ENCODE data around the gene ERC2. TPM values are rescaled to one million over a fixed set of nuclear protein-coding genes. Genes with fewer than 3 reads are reported as not detected.
A peak's percentile ranks its signal among the peaks of the same experiment; 100 is the strongest.

The ERC2 gene
- total RNA-seq, 1 donor from 2014 or later, result not detected

DNA sequence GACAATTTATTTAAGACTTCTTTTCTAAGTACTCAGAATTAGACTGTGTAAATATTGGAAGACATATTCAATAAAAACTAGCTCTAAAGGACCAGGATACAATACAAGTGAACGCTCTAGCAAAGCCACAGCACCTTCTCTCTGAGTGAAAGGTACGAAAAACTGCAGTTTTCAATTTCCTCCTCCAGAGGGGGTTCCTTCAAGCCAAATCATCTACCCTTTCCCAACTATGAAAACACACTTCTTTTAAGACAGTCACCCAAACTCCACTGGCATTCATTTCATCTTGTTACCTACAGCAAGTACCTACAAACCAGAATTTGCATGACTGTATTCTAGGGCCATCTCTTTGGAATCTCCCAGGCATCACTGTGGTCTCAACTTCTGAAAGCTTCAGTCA is 165.8 kb downstream of the ERC2 start:
- Mint-ChIP-seq H3K9me3 (no peaks in the 10 kb centered on the region), H3K36me3 (ENCODE audit: low read depth) (no peaks in the 10 kb centered on the region), H3K4me1 (peaks cover 2% of the 10 kb centered on the region), H3K27me3 (peaks cover 3% of the 10 kb centered on the region), H3K27ac (no peak overlapping the region), H3K4me3 (no peak overlapping the region)
- DNase-seq, result no peak
- intact Hi-C loops (cut with micrococcal nuclease), result no loop called here

DNA sequence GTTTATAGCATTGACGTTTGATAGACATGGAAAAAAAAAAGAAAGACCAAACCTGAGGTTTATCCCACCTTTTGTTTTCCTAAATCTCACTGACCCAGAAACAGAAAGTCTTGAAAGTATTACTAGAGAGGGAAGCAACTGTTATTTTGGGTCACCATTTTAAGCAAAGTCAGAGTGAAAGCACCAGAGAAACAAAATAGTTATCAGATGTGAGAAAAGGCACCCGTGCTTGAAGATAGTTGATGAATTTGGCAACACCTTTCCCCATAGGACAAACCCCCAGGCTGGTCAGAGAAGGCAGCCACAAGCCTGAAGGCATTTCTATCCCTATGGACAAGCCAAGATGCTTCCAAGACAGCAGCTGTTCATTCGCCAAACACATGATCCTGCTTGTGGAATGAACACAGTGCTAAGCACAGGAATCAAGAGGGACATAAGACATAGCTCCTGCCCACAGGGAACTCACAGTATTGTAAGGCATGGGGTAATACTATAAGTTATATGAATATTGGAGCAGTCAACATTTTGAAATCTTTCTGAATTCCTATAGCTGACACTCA is 170.9 kb downstream of the ERC2 start:
- peaks cover 3% of the 10 kb centered on the region for H3K9me3 Mint-ChIP-seq
- H3K36me3 Mint-ChIP-seq (ENCODE audit: low read depth), result no peaks in the 10 kb centered on the region
- intact Hi-C loops (cut with micrococcal nuclease), result no loop called here
- H3K27ac Mint-ChIP-seq, result no peak overlapping the region
- peaks cover 2% of the 10 kb centered on the region for H3K27me3 Mint-ChIP-seq
- DNase-seq, result no peak
- H3K4me1 Mint-ChIP-seq, result peaks cover 4% of the 10 kb centered on the region
- no peak overlapping the region for H3K4me3 Mint-ChIP-seq

DNA sequence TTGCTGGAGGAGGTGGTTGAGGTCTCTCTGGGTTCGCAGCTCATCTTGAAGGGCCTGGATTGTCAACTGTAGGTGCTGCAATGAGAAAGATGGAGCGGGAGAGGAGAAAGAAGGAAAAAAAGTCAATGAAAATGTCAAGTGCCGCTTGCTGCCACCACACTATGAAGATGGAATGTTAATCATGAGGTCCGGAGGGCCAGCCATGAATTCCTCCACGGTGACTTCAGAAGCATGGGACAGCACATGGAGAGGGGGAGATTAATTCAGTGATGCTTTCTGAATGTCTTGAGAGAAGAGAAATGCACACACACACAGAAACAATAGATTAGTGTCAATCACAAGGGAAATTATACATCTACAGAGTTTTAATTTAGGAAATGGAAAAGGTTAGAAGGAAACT is 171.9 kb downstream of the ERC2 start:
- Mint-ChIP-seq H3K4me1 (peaks cover 6% of the 10 kb centered on the region), H3K27me3 (peaks cover 2% of the 10 kb centered on the region), H3K9me3 (peaks cover 3% of the 10 kb centered on the region), H3K4me3 (no peak overlapping the region), H3K27ac (no peak overlapping the region), H3K36me3 (ENCODE audit: low read depth) (no peaks in the 10 kb centered on the region)
- DNase-seq, result no peak
- intact Hi-C loops (cut with micrococcal nuclease), result no loop called here

DNA sequence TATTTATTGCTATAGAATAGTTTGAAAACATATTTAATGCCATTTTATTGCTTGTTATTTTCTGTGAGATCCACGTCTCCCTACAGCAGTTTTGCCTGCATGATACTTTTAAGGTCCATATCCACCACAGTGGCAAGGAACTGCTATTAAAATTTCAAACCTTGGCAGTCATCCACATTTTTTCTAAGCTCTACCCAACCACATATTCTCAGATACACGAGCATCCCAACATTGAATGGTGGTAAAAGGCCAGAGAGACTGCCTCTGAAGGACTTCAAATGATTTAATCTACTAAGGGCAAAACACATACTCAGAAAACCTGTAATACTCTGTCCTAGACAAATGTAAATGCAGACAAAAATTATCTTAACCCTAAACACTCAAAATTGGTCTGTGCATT is 173.1 kb downstream of the ERC2 start:
- Mint-ChIP-seq H3K36me3 (ENCODE audit: low read depth) (no peaks in the 10 kb centered on the region), H3K27me3 (no peaks in the 10 kb centered on the region), H3K4me3 (no peak overlapping the region), H3K9me3 (peaks cover 3% of the 10 kb centered on the region), H3K4me1 (peaks cover 13% of the 10 kb centered on the region), H3K27ac (no peak overlapping the region)
- no peak for DNase-seq
- intact Hi-C loops (cut with micrococcal nuclease), result no loop called here

DNA sequence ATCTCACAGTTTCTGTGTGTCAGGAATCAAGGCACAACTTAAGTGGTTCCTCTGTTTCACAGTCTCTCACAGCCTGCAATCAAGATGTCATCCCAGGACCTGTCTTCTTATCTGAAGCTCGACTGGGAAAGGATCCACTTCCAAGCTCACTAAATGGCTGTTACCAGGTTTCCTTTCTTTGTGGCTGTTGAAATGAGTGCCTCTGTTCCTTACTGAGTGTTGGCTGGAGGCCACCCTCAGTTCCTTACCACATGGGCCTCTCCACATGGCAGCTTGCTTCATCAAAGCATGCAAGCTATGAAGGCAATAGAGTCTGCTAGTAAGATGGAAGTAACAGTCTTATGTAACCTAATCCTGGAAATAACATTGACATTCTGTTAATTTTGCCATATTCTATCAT is 174.0 kb downstream of the ERC2 start:
- no peak for DNase-seq
- Mint-ChIP-seq H3K9me3 (peaks cover 3% of the 10 kb centered on the region), H3K4me3 (no peak overlapping the region), H3K36me3 (ENCODE audit: low read depth) (no peaks in the 10 kb centered on the region), H3K4me1 (peaks cover 19% of the 10 kb centered on the region), H3K27ac (no peak overlapping the region), H3K27me3 (no peaks in the 10 kb centered on the region)
- intact Hi-C loops (cut with micrococcal nuclease), result loop anchor here (5.0 kb wide), 1 partner anchor 162 kb away; no protein-coding TSS in a partner anchor

DNA sequence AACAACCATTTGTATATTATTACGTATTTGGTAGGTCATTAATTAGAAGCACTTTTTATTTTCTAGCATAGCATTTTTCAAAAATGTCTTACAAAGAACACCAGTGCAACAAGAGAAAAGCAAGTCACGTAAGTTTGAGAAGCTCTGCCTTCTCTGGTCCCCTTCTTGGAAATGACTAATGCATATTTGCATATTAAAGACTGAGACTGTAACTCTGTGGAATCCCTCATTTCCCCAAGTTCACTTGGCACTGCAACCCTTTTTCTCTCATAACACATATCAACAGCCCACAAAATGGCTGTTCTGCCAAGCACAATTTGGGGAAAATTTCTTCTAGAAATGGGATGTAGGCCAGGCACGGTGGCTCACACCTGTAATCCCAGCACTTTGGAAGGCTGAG is 176.3 kb downstream of the ERC2 start:
- no peak for DNase-seq
- no peaks in the 10 kb centered on the region for H3K36me3 Mint-ChIP-seq (ENCODE audit: low read depth)
- intact Hi-C loops (cut with micrococcal nuclease), result loop anchor here (5.0 kb wide), 1 partner anchor 160 kb away; no protein-coding TSS in a partner anchor
- H3K4me3 Mint-ChIP-seq, result peak overlapping the region; percentile 36
- H3K4me1 Mint-ChIP-seq, result peaks cover 22% of the 10 kb centered on the region
- no peaks in the 10 kb centered on the region for H3K27me3 Mint-ChIP-seq
- H3K9me3 Mint-ChIP-seq, result peaks cover 3% of the 10 kb centered on the region
- peak overlapping the region; percentile 67 for H3K27ac Mint-ChIP-seq

DNA sequence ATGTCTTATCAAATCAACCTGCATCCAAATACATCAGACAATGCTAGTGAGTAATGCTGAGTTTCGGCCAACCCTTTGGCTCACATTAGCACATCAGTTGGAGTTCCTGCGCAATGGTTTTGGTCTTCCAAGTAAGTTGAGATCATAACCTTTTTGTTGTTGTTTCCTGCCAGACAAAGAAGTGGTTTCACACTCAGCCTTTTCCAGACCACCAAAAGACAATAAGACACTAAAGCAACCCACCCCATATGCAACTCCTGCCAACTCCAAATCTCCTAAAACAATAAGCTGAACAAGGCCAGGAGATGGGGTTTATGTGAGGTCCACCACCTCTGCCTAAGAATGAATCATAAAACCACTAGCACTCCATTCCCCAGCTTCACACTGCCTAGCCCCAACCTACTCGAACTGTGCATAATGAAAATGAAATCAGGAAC is 177.0 kb downstream of the ERC2 start:
- H3K4me3 Mint-ChIP-seq, result peak overlapping the region; percentile 18
- peak overlapping the region; percentile 80 for H3K27ac Mint-ChIP-seq
- no peaks in the 10 kb centered on the region for H3K27me3 Mint-ChIP-seq
- H3K9me3 Mint-ChIP-seq, result peaks cover 3% of the 10 kb centered on the region
- intact Hi-C loops (cut with micrococcal nuclease), result loop anchor here (5.0 kb wide), 1 partner anchor 159 kb away; no protein-coding TSS in a partner anchor
- peaks cover 22% of the 10 kb centered on the region for H3K4me1 Mint-ChIP-seq
- H3K36me3 Mint-ChIP-seq (ENCODE audit: low read depth), result no peaks in the 10 kb centered on the region
- peak; percentile 70 for DNase-seq

DNA sequence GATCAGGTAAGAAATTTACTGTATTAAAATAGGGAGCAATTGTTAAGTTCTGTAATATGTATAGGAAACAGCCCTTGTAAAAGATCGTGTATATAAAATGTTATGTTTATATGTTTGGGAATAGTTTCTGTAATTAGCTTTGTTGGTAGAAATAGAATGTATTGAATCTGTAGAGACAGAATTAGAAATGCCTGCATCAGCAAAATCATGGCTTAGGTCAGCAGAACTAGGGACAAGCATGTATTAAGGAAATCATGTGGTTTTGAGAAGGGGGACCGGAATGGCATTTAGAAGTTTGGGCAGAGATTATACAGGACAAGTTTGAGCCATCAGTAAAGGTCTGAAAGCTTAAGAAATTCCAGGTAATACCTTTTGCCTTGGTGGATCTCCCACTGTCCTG is 177.9 kb downstream of the ERC2 start:
- Mint-ChIP-seq H3K4me3 (no peak overlapping the region), H3K9me3 (peaks cover 3% of the 10 kb centered on the region), H3K27ac (no peak overlapping the region), H3K36me3 (ENCODE audit: low read depth) (no peaks in the 10 kb centered on the region), H3K27me3 (peaks cover 2% of the 10 kb centered on the region), H3K4me1 (peaks cover 20% of the 10 kb centered on the region)
- intact Hi-C loops (cut with micrococcal nuclease), result loop anchor here (5.0 kb wide), 1 partner anchor 158 kb away; no protein-coding TSS in a partner anchor
- no peak for DNase-seq

DNA sequence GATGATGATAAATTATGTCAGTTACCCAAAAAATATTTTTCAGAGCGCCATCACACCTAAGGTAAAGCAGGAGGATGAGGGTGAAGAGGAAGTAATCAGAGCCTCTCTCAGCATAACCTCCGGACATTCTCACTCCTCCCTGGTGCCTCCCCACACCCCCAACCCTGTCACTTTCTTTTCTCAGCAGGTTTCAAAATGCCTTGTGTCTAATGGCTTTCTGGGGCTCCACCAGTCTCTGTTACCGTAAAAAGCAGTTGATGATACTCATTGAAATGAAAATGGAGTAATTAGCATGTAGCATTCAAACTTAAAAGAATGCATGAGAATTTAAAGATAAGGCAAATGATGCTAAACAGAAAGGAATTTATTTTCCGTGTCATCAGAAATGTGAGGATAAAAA is 180.0 kb downstream of the ERC2 start:
- intact Hi-C loops (cut with micrococcal nuclease), result no loop called here
- no peaks in the 10 kb centered on the region for H3K36me3 Mint-ChIP-seq (ENCODE audit: low read depth)
- peaks cover 20% of the 10 kb centered on the region for H3K4me1 Mint-ChIP-seq
- H3K4me3 Mint-ChIP-seq, result no peak overlapping the region
- H3K27ac Mint-ChIP-seq, result no peak overlapping the region
- H3K9me3 Mint-ChIP-seq, result peaks cover 3% of the 10 kb centered on the region
- peaks cover 9% of the 10 kb centered on the region for H3K27me3 Mint-ChIP-seq
- no peak for DNase-seq

DNA sequence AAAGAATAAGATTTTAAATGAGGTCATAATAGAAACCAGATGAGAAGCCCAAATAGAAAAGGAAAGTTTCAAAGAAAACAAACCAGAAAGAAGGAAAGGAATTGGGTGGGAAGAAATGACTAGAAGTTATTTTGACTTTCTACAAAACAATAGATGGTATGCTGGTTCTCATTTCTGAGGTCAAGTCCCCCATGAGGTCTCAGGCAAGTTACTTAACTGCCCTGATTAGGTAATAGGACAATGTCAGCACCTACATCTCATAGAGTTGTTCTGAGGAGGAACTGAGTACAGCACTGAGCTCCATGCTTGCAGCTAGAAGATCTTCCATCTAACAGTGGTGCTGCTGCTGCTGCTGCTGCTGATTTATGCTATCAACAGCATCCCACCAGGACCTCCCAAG is 185.9 kb downstream of the ERC2 start:
- DNase-seq, result no peak
- no peaks in the 10 kb centered on the region for H3K36me3 Mint-ChIP-seq (ENCODE audit: low read depth)
- H3K27ac Mint-ChIP-seq, result no peak overlapping the region
- no peak overlapping the region for H3K4me3 Mint-ChIP-seq
- peaks cover 10% of the 10 kb centered on the region for H3K27me3 Mint-ChIP-seq
- intact Hi-C loops (cut with micrococcal nuclease), result no loop called here
- H3K9me3 Mint-ChIP-seq, result no peaks in the 10 kb centered on the region
- H3K4me1 Mint-ChIP-seq, result no peaks in the 10 kb centered on the region

DNA sequence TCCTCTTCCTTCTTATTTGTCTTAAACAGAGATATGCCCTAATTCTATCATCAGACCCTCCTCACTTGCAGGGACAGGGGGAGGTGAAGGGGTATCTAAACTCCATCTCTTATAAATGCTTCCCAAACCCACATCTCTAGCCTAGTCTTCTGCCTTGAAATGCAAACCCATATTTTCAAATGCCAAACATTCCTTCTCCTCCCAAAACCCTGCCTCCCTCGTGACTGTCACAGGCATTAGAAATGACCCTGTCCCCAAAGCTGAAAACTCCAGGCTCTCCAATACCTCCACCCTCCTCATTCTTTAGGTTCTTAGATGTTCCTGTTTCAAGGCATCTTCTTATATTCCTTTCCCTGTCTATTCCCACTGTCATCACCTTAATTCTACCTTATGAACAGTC is 191.0 kb downstream of the ERC2 start:
- Mint-ChIP-seq H3K9me3 (no peaks in the 10 kb centered on the region), H3K27ac (no peak overlapping the region), H3K36me3 (ENCODE audit: low read depth) (no peaks in the 10 kb centered on the region), H3K4me3 (no peak overlapping the region), H3K27me3 (peaks cover 2% of the 10 kb centered on the region), H3K4me1 (no peaks in the 10 kb centered on the region)
- DNase-seq, result no peak
- intact Hi-C loops (cut with micrococcal nuclease), result no loop called here

DNA sequence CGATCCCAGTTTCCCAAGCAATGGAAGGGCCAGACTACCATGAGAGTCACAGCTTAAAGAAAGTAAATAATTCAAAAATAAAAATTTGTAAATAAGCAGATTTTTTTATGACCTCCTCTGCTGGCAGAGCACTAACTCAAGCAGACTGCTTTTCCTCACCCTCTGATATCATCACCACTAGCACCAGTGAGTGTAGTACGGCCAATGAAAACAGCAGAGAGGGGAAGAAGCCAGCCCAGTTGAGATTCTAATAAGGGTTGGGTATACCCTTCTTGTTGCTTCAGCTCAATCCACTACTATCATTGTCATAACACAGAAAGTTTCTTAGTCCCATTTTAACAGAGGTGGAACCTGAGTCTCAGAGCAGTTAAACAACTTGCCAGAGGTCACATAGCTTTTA is 193.1 kb downstream of the ERC2 start:
- Mint-ChIP-seq H3K4me3 (no peak overlapping the region), H3K36me3 (ENCODE audit: low read depth) (no peaks in the 10 kb centered on the region), H3K27me3 (no peaks in the 10 kb centered on the region), H3K9me3 (no peaks in the 10 kb centered on the region), H3K27ac (no peak overlapping the region), H3K4me1 (no peaks in the 10 kb centered on the region)
- no peak for DNase-seq
- intact Hi-C loops (cut with micrococcal nuclease), result no loop called here

DNA sequence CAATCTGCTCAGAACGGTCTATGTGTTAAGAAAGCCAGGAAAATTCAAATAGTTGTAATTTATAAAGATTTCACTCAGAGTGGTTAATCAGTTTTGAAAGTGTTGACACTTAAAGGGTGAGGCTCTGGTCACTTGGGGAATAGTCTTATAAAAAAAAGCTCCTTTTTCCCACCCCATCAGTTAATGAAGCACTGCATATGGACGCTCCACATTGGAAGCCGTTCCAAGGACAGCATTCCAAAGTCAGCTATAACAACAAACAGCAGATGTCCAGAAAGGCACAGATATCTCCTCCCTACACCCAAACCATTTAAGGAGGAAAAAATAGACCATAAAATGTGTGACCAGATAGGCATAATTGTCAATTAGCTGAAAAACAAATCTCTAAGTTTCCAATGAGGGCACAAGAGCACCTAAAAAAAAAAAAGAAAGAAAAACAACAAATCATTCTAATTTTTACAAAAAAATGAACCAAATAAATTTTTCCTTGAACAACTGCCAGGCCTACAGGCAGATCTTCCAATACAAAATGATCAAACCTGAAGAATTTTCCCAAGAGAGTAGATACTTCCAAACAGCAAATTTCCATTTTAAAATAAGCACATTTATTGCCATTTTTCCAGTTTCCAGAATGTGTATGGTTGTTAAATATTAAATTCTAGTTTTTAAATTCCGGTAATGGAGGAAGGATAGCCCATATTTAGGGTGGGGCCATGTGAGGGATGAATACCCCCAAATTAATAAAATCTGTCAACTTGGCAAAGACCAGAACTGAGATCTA is 198.3 kb downstream of the ERC2 start:
- intact Hi-C loops (cut with micrococcal nuclease), result no loop called here
- Mint-ChIP-seq H3K36me3 (ENCODE audit: low read depth) (no peaks in the 10 kb centered on the region), H3K27ac (no peak overlapping the region), H3K4me1 (no peaks in the 10 kb centered on the region), H3K9me3 (no peaks in the 10 kb centered on the region), H3K4me3 (no peak overlapping the region), H3K27me3 (peaks cover 8% of the 10 kb centered on the region)
- DNase-seq, result no peak

DNA sequence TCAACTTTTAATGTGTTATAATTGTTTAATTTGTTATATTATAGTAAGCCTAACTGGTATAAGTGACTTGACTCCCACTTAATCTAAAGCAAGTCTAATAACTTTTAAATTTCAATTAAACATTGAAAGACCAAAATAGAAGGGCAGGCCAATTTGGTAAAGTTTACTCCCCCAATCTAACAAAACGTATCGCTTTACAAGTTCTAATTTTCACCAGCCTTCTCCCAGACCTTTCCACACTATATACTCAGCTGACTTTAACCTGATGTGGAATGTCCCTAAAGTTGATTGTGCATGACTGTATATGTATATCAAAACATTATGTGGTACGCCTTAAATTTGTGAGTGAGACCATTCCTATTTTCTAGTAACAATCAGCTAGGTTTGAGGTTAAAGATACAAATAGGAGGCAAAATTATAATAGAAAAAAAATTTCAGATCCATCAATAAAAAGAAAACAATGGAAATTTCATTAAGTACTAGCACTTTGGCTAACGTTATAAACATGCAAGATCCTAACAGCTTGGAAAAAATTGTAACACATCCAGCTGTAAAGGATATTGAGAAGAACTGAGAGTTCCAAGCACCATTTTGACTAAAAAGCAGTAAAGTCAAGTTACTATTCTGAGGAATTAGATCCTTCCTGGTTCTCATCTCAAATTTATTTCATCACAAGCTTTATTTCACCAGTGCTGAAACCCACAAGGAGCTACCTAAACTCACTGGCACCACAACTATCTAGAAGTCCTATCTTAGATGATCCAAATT is 199.5 kb downstream of the ERC2 start:
- no peak for DNase-seq
- no peaks in the 10 kb centered on the region for H3K4me1 Mint-ChIP-seq
- no peak overlapping the region for H3K27ac Mint-ChIP-seq
- no peak overlapping the region for H3K4me3 Mint-ChIP-seq
- H3K27me3 Mint-ChIP-seq, result peaks cover 8% of the 10 kb centered on the region
- H3K36me3 Mint-ChIP-seq (ENCODE audit: low read depth), result no peaks in the 10 kb centered on the region
- intact Hi-C loops (cut with micrococcal nuclease), result no loop called here
- H3K9me3 Mint-ChIP-seq, result no peaks in the 10 kb centered on the region
